H7 (cell line): Measurements from ENCODE around the gene CA12. TPM values are rescaled to one million over a fixed set of nuclear protein-coding genes. Genes with fewer than 3 reads are reported as not detected.
"Not testable (repeated sequence)": the region's sequence is repeated elsewhere in the genome, so short reads cannot be mapped to it uniquely, and the experiment has no call there.

Experiments
- DNase-seq: peaks from one replicate; pipeline ENCODE4 v3.0.0; 2012
- H3K27me3 ChIP-seq: 2 replicates; pipeline ENCODE4 v1.6.0; 2011; ENCODE audit warnings: mild to moderate bottlenecking, low read length; ENCODE audit not compliant: control insufficient read depth, insufficient read depth
- H3K36me3 ChIP-seq: replicated peaks from 2 replicates; pipeline ENCODE4 v1.5.1; 2011; ENCODE audit warnings: low read length; ENCODE audit not compliant: control insufficient read depth, insufficient read depth
- H3K4me3 ChIP-seq: 2 replicates; pipeline ENCODE4 v1.5.1; 2011; ENCODE audit warnings: low read depth, mild to moderate bottlenecking, control low read depth, low read length, moderate library complexity; ENCODE audit not compliant: insufficient read depth
- total RNA-seq: library from RNA; depleted of rRNA; stranded (reverse); fragments of >200 nt; shearing (Covaris generic); gene quantifications from 2 replicates; pipeline ENCODE4 v1.2.3, GENCODE V29; 2014

The CA12 gene
- total RNA-seq, 1 experiment from 2014 or later, result 1.9 TPM

DNA sequence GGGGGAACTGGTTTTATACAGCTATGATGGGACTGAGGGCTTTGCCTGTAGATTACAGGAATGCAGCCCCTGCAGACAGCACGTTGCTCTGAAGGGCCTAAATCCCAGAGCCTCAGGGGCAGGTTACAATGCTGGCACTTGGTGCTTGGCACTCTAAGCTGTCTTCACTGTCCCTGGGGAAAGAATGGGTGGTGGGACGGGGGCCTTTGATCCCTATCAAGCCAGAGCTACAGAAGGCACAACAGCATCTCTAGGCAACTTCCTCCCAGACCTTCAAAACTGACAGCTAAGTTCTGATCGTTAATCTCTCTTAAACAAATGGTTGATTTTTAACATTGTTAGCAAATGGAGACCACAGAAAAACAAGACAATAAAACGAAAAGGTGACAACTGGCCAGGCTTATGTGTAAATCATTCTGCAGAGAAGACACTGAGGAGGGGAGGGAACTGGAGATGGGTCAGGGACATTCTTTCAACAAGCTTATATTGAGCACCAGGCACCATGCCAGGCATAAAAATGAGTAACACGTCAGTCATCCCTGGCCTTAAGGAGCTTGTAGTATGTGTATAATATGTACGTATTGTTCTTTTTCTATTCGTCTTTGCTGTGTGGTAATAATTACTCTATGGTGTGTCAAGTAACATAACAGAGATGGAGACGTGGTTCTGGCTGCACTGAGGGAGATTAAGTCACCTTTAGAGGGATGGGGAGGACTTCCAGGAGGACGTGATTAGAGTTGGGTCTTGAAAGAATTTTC lies 49.1 kb downstream of the CA12 start:
- no peaks in the 10 kb centered on the region for H3K27me3 ChIP-seq
- H3K36me3 ChIP-seq, result no peaks in the 10 kb centered on the region
- no peak overlapping the region for H3K4me3 ChIP-seq
- DNase-seq, result no peak

DNA sequence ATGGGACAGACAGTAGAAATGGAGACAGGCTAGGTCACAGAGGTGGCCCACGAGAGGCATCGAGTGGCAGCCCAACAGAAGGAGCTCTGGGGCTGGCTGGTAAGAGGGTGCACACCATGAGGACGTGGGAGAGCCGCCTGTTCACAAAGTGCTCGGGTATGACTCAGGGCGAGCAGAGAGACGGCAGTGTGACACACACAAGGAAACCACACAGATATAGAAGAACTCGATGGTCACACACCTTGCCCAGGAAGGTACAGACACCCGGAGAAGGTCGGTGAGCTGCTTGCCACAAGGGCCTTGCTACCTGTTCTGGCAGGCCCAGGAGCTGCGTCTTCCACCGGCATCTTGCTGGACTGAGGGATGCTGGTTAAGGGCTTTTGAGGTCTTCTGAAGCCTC lies 50.2 kb downstream of the CA12 start:
- DNase-seq, result no peak
- no peak overlapping the region for H3K4me3 ChIP-seq
- no peaks in the 10 kb centered on the region for H3K36me3 ChIP-seq
- H3K27me3 ChIP-seq, result no peaks in the 10 kb centered on the region

DNA sequence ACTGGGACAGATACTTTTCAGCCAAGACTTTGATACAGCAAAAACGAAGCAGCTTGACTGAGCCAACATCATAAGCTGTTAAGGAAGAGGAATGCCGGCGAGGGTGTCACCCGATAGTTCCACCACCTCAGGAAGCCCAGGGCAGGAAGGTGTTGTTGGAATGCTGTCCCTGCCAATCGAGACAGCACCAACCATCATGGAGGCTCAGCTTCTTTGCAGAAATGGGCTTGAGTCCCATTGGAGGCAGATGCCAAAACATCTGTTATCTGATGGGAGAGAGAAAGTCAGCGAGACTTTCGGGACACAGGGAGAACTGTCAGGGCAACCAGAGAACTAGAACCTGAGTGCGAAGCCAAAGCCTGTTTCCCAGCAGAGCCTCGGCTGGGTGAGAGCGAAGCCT lies 50.7 kb downstream of the CA12 start:
- Histone ChIP-seq H3K36me3 (no peaks in the 10 kb centered on the region), H3K4me3 (no peak overlapping the region), H3K27me3 (no peaks in the 10 kb centered on the region)
- DNase-seq, result no peak

DNA sequence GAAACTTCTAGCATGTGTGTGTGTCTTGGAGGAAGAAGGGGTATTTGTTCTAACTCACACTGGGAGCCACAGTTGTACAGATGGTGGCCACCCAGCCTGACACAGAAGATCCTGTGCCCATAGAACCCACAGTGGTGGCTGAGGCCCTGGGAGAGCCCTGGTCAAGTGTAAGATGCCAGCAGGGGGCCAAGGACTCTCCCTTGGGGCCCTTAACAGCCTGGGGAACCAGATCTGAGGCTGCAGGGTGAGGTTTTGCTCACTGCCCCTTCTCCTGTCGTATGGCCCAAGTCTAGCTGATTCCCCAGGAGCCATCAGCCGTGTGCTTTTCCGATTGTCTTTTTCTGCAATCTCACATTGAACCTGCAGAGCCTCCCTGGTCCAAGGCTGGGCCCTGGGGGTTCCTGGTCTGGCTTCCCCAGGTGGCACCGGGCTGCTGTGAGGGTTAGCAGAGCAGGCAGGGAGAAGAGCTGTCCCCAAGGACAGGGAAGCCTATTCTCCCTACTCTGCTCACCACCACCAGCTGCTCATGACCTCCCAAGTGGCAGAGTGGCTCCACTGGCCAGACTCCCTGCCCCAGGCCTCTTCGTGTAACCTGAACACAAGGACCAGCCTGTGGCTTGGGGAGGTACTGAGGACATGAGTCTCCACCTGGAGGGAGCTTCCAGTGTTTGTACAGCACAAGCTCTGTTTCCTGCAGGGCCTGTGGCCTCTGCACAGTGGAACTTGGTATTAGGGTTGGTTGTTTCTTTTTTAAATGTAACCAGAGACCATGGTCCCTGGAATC lies 51.9 kb downstream of the CA12 start:
- no peak for DNase-seq
- Histone ChIP-seq H3K27me3 (no peaks in the 10 kb centered on the region), H3K4me3 (no peak overlapping the region), H3K36me3 (no peaks in the 10 kb centered on the region)

DNA sequence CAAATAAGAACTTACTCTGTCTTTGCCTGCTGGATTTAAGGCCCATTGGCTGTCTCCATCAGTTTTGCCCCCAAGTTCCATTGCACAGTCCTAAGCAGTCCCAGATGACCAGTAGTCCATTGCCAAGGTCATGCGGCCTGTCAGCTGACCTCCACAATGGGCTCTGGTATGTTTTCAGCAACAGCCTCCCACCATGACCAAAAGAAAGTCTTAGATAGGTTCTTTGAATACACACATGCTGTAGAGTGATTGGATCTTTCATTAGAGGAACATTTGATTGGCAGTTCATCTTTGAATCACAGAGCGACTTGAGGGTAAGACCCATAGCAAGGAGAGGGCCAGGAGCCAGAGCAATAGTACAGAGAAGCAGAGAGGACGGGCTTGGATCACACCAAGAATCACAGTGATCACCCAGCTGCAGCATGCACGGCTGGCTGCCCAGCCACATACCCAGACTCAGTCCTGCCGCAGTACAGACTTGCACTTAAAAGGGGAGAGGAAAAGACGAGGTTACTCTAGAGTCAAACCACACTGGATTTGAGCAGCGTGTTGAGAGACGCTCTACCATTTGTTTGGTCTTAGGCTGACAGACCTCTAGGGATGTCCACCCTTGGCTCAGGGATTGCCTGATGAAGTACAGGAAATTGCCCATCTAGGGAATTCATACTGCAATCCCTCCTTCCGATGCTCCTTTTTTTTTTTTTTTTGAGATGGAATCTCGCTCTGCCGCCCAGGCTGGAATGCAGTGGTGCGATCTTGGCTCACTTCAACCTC lies 53.8 kb downstream of the CA12 start:
- DNase-seq, result no peak
- no peak overlapping the region for H3K4me3 ChIP-seq
- no peaks in the 10 kb centered on the region for H3K27me3 ChIP-seq
- H3K36me3 ChIP-seq, result no peaks in the 10 kb centered on the region

DNA sequence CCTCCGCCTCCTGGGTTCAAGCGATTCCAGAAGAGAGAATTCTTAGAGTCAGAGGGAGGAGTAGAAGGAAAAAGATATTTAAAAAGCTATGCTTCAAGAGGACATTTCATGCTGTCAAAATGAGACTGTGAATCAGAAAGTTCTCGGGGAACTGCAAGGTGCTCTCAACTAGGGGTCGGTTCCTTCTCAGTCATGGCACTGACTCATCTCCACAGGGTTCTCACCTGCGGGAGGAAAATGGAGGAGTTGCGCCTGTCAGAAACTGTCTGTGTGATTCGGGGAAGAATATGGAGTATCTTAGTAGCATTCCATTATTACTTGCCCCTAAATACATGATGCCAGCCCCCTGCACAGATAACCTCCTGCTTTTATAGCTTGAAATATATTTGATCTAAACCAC lies 56.9 kb downstream of the CA12 start:
- no peaks in the 10 kb centered on the region for H3K27me3 ChIP-seq
- H3K4me3 ChIP-seq, result no peak overlapping the region
- no peaks in the 10 kb centered on the region for H3K36me3 ChIP-seq
- no peak for DNase-seq

DNA sequence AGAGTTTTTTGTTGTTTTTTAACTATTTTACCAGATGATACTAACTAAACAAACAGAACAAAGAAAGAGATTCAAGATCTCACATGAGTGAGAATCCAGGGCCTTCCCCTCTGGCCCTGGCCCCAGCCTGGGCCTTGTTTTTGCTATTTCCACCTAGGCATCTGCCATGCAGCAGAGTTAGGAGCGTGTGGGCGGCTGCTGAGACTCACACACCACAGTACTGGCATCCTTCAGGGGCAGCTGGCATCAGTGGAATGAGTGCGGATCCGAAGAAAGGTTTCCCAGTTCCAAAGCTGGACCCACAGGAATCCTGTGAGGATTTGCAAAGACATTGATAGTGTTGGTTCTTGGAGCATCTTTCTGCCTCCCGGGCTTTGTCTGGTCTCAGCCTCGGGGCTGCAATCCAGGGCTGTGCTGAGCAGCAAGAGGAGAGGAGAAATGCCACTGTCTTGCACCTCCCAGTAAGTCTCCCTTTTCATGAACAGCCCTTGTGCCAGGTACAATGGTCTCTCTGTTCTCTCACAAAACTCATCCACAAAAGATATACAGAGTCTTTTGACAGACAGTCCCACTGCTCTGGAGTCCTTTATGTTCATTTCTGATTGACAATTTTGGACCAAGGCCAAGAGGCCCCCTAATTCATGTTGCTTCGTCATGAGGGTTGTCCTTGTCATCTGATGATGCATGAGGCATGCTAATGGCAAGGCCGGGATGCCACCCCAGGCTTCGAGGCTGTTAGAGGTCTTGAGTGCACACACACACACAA lies 57.7 kb downstream of the CA12 start:
- Histone ChIP-seq H3K36me3 (no peaks in the 10 kb centered on the region), H3K4me3 (no peak overlapping the region)
- no peak for DNase-seq

DNA sequence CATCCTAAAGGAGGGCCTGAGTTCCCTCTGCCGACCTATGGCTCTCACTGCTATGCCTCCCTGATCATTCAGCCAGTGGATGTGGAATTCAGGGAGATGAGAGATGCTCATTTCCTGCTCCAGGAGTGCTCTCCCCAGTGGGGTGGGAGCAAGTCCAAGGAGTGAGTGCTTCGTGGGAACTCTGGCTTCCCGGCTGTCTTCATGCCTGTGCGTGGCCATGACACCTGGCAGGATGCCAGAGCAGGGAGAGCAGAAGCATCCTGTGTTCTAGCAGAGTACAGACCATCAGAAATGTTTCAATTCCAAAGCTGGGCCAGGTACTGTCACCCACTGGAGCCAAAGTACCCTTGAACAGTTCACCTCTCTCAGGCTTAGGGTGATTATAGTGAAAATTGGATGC lies 59.1 kb downstream of the CA12 start:
- Histone ChIP-seq H3K4me3 (no peak overlapping the region), H3K27me3 (no peaks in the 10 kb centered on the region), H3K36me3 (no peaks in the 10 kb centered on the region)
- no peak for DNase-seq

More for the DNA sequence above, 57.7 kb downstream of the CA12 start:
- no peaks in the 10 kb centered on the region for H3K27me3 ChIP-seq

DNA sequence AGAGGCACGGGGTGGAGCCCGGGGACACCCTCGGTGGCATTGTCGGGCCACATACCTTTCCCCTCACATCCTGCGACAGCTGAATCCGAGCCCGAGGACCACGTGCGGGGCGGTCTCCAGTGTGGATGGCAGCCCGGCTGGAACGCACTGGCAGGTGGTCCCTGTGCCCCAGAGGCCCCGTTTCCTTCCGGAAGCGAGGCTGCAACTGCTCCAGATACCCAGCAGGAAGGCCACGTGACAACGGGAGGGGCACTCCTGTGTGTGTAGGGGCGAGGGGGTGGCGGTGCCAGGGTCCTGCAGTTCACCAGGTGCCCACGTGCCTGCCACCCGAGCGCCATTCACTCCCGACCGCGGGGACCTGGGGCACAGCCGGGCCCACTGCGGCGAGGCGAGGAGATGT lies 60.2 kb downstream of the CA12 start:
- no peak for DNase-seq
- Histone ChIP-seq H3K27me3 (no peaks in the 10 kb centered on the region), H3K36me3 (no peaks in the 10 kb centered on the region), H3K4me3 (no peak overlapping the region)

DNA sequence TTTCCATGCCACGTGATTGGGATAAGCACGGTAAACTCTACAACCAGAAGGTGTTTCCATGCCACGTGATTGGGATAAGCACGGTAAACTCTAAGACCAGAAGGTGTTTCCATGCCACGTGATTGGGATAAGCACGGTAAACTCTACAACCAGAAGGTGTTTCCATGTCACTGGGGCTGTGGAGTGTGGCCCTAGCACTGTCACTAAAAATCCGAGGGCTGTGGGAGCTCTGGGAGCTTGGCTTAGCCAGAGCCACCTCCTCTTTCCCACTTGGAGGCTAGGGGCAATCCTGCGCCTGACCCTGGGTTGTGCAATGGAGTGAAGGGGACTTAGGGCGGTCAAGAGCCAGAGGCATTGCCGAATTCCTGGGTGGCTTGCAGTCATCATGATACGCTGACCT lies 60.7 kb downstream of the CA12 start:
- not testable (repeated sequence) for H3K36me3 ChIP-seq, H3K27me3 ChIP-seq, H3K4me3 ChIP-seq, DNase-seq

DNA sequence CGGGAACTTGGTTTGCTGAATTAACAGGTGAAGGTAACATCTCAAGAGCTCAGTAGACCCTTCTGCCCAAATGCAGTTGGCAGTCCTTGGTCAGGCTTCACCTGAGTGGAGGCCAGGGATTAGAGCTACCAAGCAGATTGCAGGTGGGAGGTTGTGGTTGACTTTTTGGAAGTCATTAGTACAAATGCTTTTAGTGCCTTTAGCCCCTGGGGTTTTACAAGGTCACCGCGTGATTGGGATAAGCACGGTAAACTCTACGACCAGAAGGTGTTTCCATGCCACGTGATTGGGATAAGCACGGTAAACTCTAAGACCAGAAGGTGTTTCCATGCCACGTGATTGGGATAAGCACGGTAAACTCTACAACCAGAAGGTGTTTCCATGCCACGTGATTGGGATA lies 61.2 kb downstream of the CA12 start:
- DNase-seq, H3K27me3 ChIP-seq, H3K36me3 ChIP-seq, H3K4me3 ChIP-seq: not testable (repeated sequence)

DNA sequence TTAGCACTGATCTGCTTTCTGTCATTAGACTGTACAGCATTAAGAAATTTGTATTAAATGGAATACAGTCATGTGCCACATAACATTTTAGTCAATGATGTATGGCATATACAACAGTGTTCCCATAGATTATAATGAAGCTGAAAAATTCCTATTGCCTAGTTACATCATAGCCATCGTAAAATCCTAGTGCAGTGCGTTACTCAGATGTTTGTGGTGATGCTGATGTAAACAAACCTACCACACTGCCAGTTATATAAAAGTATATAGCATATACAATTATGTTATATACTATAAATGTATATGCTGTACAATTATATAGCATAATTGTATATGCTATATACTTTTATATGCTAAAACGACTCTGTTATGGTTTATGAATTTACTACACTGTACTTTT lies 62.6 kb downstream of the CA12 start:
- Histone ChIP-seq H3K27me3 (no peaks in the 10 kb centered on the region), H3K4me3 (no peak overlapping the region), H3K36me3 (no peaks in the 10 kb centered on the region)
- DNase-seq, result no peak

DNA sequence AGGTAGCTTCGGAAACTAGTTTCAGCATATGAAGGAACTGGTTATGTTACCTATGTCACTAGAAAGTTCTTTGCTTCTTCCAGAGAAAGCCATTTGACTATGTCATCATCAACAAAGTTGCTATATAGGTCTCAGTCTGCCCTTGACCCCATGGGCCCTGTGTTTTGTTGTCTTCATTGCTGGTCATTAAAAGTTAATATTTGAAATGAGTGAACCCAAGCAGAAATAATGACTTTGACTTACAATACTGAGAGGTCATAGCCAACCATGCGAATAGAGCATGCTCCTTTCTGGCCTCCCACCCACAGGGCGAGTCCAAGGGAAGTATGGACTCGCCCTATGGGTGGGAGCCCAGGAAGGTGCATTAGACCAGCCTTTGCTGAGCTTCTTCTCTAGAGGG lies 63.3 kb downstream of the CA12 start:
- DNase-seq, result no peak
- Histone ChIP-seq H3K36me3 (no peaks in the 10 kb centered on the region), H3K4me3 (no peak overlapping the region), H3K27me3 (no peaks in the 10 kb centered on the region)

DNA sequence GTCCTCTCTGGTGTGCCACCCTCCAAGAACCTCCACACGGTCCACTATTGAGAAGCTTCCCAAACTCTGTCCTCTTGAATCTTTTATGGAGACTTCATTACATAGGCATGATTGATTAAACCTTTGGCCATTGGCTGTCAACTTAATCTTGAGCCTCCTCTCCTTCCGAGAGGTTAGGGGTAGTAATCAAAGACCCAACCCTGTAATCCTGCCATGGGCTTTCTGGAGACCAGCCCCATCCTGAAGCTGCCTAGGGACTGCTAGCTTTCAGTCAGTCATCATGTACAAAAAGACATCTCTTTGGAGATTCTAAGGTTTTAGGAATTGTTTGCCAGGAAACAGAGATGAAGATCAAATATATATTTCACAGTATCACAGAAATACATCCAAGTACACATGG lies 67.2 kb downstream of the CA12 start:
- Histone ChIP-seq H3K4me3 (no peak overlapping the region), H3K36me3 (no peaks in the 10 kb centered on the region), H3K27me3 (no peaks in the 10 kb centered on the region)
- no peak for DNase-seq
